ENCODE results near the gene LLGL2.
A peak's percentile ranks its signal among the peaks of the same experiment; 100 is the strongest.

DNA sequence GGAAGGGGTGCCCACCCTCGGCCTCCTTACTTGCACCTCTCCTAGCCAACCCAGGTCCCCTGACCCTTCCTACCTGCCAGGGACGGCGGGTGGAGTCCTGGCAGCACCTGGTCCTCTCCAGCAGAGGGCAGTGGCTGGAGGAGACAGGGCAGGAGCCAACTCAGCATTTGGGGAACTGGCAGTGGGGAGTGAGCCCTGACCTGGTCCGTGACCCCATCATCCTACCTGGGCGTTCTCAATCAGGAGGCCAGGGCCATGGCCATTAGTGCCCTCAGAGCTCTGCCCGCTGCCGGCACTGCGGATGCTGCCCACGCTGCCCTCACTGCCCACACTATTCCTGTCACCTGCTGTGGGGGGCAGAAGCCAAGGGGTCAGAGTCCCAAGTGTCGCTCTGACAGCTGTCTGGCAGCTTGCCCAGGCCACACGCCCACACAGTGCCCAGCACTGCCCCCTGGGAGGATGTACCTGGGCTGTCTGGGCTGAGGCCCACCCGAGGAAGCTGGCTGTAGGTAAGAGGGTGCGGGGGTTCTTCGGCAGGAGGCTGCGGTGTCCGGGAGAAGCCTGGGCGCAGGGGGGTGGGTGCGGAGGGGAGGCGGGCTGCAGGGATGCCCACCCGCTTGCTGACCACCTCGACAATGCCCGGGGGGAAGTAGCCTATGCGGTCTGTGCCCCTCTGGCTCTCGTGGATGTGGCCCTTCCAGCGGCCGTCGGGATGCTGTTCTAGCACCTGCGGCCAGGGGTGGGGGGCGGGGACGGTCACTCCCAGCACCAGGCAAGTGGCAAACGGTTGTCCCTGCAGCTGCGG, 20.9 kb upstream of the LLGL2 start:
- TF ChIP-seq, protein P1, sequence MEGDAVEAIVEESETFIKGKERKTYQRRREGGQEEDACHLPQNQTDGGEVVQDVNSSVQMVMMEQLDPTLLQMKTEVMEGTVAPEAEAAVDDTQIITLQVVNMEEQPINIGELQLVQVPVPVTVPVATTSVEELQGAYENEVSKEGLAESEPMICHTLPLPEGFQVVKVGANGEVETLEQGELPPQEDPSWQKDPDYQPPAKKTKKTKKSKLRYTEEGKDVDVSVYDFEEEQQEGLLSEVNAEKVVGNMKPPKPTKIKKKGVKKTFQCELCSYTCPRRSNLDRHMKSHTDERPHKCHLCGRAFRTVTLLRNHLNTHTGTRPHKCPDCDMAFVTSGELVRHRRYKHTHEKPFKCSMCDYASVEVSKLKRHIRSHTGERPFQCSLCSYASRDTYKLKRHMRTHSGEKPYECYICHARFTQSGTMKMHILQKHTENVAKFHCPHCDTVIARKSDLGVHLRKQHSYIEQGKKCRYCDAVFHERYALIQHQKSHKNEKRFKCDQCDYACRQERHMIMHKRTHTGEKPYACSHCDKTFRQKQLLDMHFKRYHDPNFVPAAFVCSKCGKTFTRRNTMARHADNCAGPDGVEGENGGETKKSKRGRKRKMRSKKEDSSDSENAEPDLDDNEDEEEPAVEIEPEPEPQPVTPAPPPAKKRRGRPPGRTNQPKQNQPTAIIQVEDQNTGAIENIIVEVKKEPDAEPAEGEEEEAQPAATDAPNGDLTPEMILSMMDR (IDR thresholded peaks at IDR 0.05) = peak; percentile 12 to 47 (median 42)
- no peak for TF ChIP-seq POLR2A (IDR thresholded peaks at IDR 0.05)
